IPS-20b (cell line): ENCODE data around the gene DNAJC8.
A peak's percentile ranks its signal among the peaks of the same experiment; 100 is the strongest.

Experiments used
- H3K27ac ChIP-seq: one replicate; pipeline ENCODE4 v1.5.1; 2013; ENCODE audit warnings: low read length
- H3K27me3 ChIP-seq: 2 replicates; pipeline ENCODE4 v1.6.1; 2013; ENCODE audit warnings: mild to moderate bottlenecking, low read length, inconsistent platforms; ENCODE audit not compliant: insufficient read depth
- H3K36me3 ChIP-seq: 2 replicates; pipeline ENCODE4 v1.6.1; 2013; ENCODE audit warnings: low read depth, mild to moderate bottlenecking, inconsistent platforms, low read length, moderate library complexity; ENCODE audit not compliant: insufficient read depth
- H3K4me1 ChIP-seq: 2 replicates; pipeline ENCODE4 v1.6.1; 2013; ENCODE audit warnings: mild to moderate bottlenecking, control low read depth, inconsistent platforms, low read length, moderate library complexity; ENCODE audit not compliant: insufficient read depth
- H3K4me3 ChIP-seq: 2 replicates; pipeline ENCODE4 v1.5.1; 2013; ENCODE audit warnings: mild to moderate bottlenecking, low read length, inconsistent platforms
- H3K9ac ChIP-seq: 2 replicates; pipeline ENCODE4 v1.6.1; 2013; ENCODE audit warnings: low read depth, mild to moderate bottlenecking, inconsistent platforms, low read length, moderate library complexity
- H3K9me3 ChIP-seq: 2 replicates; pipeline ENCODE4 v1.6.1; 2013; ENCODE audit warnings: mild to moderate bottlenecking, low read depth, low read length, inconsistent platforms; ENCODE audit not compliant: insufficient read depth

DNAJC8 gene

GRCh38 chr1:28248273-28249012 lies 15.6 kb upstream of the DNAJC8 start:
- Histone ChIP-seq H3K4me3 (peak overlapping the region; percentile 52), H3K9me3 (no peaks in the 10 kb centered on the region), H3K27me3 (no peaks in the 10 kb centered on the region), H3K9ac (peak overlapping the region; percentile 59; the same call in 1 of the 2 replicates), H3K36me3 (no peaks in the 10 kb centered on the region; the same call in 1 of the 2 replicates), H3K4me1 (peaks cover 16% of the 10 kb centered on the region), H3K27ac (no peak overlapping the region)

- Histone ChIP-seq H3K36me3 (peaks cover 3% of the 10 kb centered on the region; the same call in 1 of the 2 replicates), H3K9ac (peak overlapping the region; percentile 27; the same call in 1 of the 2 replicates), H3K4me3 (peak overlapping the region; percentile 77), H3K27ac (no peak overlapping the region), H3K27me3 (no peaks in the 10 kb centered on the region), H3K9me3 (no peaks in the 10 kb centered on the region), H3K4me1 (peaks cover 16% of the 10 kb centered on the region)
Measured at GRCh38 chr1:28247612-28248272, 14.9 kb upstream of the DNAJC8 start.

- no peaks in the 10 kb centered on the region for H3K27me3 ChIP-seq
- peak overlapping the region; percentile 77 for H3K4me3 ChIP-seq
- no peaks in the 10 kb centered on the region for H3K9me3 ChIP-seq
- H3K9ac ChIP-seq: peak overlapping the region; percentile 79; the same call in 1 of the 2 replicates
- H3K36me3 ChIP-seq: peaks cover 4% of the 10 kb centered on the region; the same call in 1 of the 2 replicates
- peaks cover 16% of the 10 kb centered on the region for H3K4me1 ChIP-seq
- H3K27ac ChIP-seq: no peak overlapping the region
Measured at GRCh38 chr1:28246427-28246832, 13.6 kb upstream of the DNAJC8 start.

GRCh38 chr1:28244549-28245251 lies 11.9 kb upstream of the DNAJC8 start:
- Histone ChIP-seq H3K9me3 (no peaks in the 10 kb centered on the region), H3K9ac (no peak overlapping the region), H3K36me3 (peaks cover 8% of the 10 kb centered on the region; the same call in 1 of the 2 replicates), H3K4me3 (no peak overlapping the region), H3K4me1 (peaks cover 13% of the 10 kb centered on the region), H3K27me3 (no peaks in the 10 kb centered on the region), H3K27ac (no peak overlapping the region)

- no peak overlapping the region for H3K27ac ChIP-seq
Measured at GRCh38 chr1:28243685-28244311, 11.0 kb upstream of the DNAJC8 start.

GRCh38 chr1:28241638-28242241 lies 8.9 kb upstream of the DNAJC8 start:
- peaks cover 20% of the 10 kb centered on the region for H3K36me3 ChIP-seq
- no peaks in the 10 kb centered on the region for H3K9me3 ChIP-seq
- no peak overlapping the region for H3K9ac ChIP-seq
- peaks cover 12% of the 10 kb centered on the region; the same call in 1 of the 2 replicates for H3K4me1 ChIP-seq
- H3K4me3 ChIP-seq: no peak overlapping the region
- H3K27ac ChIP-seq: no peak overlapping the region
- H3K27me3 ChIP-seq: no peaks in the 10 kb centered on the region

More at GRCh38 chr1:28243685-28244311, 11.0 kb upstream of the DNAJC8 start:
- H3K9ac ChIP-seq: no peak overlapping the region
- H3K36me3 ChIP-seq: peaks cover 8% of the 10 kb centered on the region; the same call in 1 of the 2 replicates
- H3K9me3 ChIP-seq: no peaks in the 10 kb centered on the region
- H3K27me3 ChIP-seq: no peaks in the 10 kb centered on the region
- H3K4me1 ChIP-seq: peaks cover 6% of the 10 kb centered on the region; the same call in 1 of the 2 replicates
- H3K4me3 ChIP-seq: no peak overlapping the region

GRCh38 chr1:28240024-28240423 lies 7.2 kb upstream of the DNAJC8 start:
- Histone ChIP-seq H3K9ac (no peak overlapping the region), H3K9me3 (no peaks in the 10 kb centered on the region), H3K36me3 (peaks cover 20% of the 10 kb centered on the region), H3K27ac (no peak overlapping the region), H3K4me3 (no peak overlapping the region), H3K27me3 (no peaks in the 10 kb centered on the region), H3K4me1 (peaks cover 8% of the 10 kb centered on the region; the same call in 1 of the 2 replicates)

- H3K27me3 ChIP-seq: no peaks in the 10 kb centered on the region
- H3K9ac ChIP-seq: no peak overlapping the region
- no peaks in the 10 kb centered on the region for H3K9me3 ChIP-seq
- H3K36me3 ChIP-seq: peaks cover 20% of the 10 kb centered on the region
- H3K4me1 ChIP-seq: peaks cover 8% of the 10 kb centered on the region; the same call in 1 of the 2 replicates
- no peak overlapping the region for H3K4me3 ChIP-seq
- no peak overlapping the region for H3K27ac ChIP-seq
Measured at GRCh38 chr1:28239004-28239403, 6.2 kb upstream of the DNAJC8 start.

GRCh38 chr1:28236656-28237322 lies 4.0 kb upstream of the DNAJC8 start:
- peak overlapping the region; percentile 78 for H3K27ac ChIP-seq
- H3K27me3 ChIP-seq: no peaks in the 10 kb centered on the region
- peaks cover 8% of the 10 kb centered on the region; the same call in 1 of the 2 replicates for H3K4me1 ChIP-seq

GRCh38 chr1:28235755-28236655 lies 3.2 kb upstream of the DNAJC8 start, which contains the start of gene ATP5IF1:
ATP5IF1 (plus strand) TSS chr1:28236124; CDS start chr1:28236184, 60 bp downstream.
- Histone ChIP-seq H3K27me3 (no peaks in the 10 kb centered on the region), H3K27ac (peak within 1 kb of the TSS; percentile 92), H3K4me1 (peaks cover 8% of the 10 kb centered on the region; the same call in 1 of the 2 replicates), H3K36me3 (peaks cover 16% of the 10 kb centered on the region), H3K9ac (peak within 1 kb of the TSS; percentile 97), H3K4me3 (peak within 1 kb of the TSS; percentile 95), H3K9me3 (no peaks in the 10 kb centered on the region)

More at GRCh38 chr1:28236656-28237322, 4.0 kb upstream of the DNAJC8 start:
- H3K9ac ChIP-seq: peak overlapping the region; percentile 97
- no peaks in the 10 kb centered on the region for H3K9me3 ChIP-seq
- peaks cover 16% of the 10 kb centered on the region for H3K36me3 ChIP-seq
- peak overlapping the region; percentile 95 for H3K4me3 ChIP-seq
